ENCODE measurements around the gene PSMG2. TPM values are rescaled to one million over a fixed set of nuclear protein-coding genes. Genes with fewer than 3 reads are reported as not detected.

Gene PSMG2
- total and polyA plus RNA-seq, 2 of the 4 experiments (the other 2 are of a cell fraction), result 34.4 to 59.5 TPM

DNA sequence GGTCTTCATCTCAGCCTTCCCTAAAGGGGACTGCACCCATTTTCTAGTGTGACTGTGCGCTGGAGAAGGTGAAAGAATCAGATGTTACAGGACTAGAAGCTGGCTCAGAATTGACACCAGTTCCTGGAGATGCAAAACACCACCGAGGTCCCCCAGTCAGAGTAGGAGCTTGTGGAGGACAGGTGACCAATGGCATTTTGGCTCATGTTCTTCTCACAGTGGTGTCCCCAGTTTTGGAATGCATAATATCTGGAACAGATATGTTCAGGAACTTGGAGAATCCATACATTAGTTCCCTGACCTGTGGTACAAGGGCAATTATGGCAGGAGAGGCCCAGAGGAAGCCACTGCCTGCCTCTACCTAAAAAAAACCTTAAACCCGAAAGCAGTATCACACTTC lies 66.3 kb downstream of the PSMG2 start:
- no peak overlapping the region for H3K18ac ChIP-seq (ENCODE audit: low read depth, low read length)
- no peak overlapping the region for H4K91ac ChIP-seq (ENCODE audit: insufficient read depth, low read depth, low read length)
- intact Hi-C loops (cut with micrococcal nuclease), result no loop called here
- no peaks in the 10 kb centered on the region for H4K20me1 ChIP-seq (ENCODE audit: insufficient read depth, low read length)
- no peaks in the 10 kb centered on the region for H3K79me1 ChIP-seq (ENCODE audit: low read depth in 1 of 2, low read length in 2 of 2)
- dilution Hi-C loops (cut with HindIII; ENCODE audit: low sequenced_read_pairs, unreplicated experiment), result no loop called here
- no peak overlapping the region for H4K5ac ChIP-seq (ENCODE audit: low read depth, low read length)
- DNase-seq, result no peak
- H2AK5ac ChIP-seq (ENCODE audit: low read depth, low read length), result no peak overlapping the region
- H4K8ac ChIP-seq (ENCODE audit: low read depth in 2 of 2, low read length in 2 of 2), result no peak overlapping the region
- POLR2A ChIA-PET (ENCODE audit: unreplicated experiment), result no interaction called here
- no peak overlapping the region for H3K27ac ChIP-seq (ENCODE audit: insufficient read depth, low read length)
- no peak overlapping the region for H2AK9ac ChIP-seq (replicated peaks; ENCODE audit: low read depth, low read length, poor library complexity)
- H3K56ac ChIP-seq (ENCODE audit: extremely low read depth, insufficient read depth, low read length), result no peak overlapping the region
- no peak overlapping the region for H3K23ac ChIP-seq (ENCODE audit: low read depth, low read length)
- no TSS peak for BruUV-seq (replicated peaks)
- no peak overlapping the region for H2BK15ac ChIP-seq (ENCODE audit: low read depth, low read length)
- H3K4me2 ChIP-seq (ENCODE audit: low read depth, low read length), result no peak overlapping the region
- no peak overlapping the region for H2BK20ac ChIP-seq (ENCODE audit: low read depth, low read length)
- no peaks in the 10 kb centered on the region for H3K9me1 ChIP-seq (ENCODE audit: insufficient read depth, low read length)
- WGBS, 2 experiments (ENCODE audit: extremely low coverage in 2 of 2, insufficient read length in 1 of 2), result no CpG with 5 or more reads among the region's 3 CpGs
- peak overlapping the region; percentile 57 for H2AFZ ChIP-seq (replicated peaks; ENCODE audit: low read length, poor library complexity)
- ATAC-seq (ENCODE audit: low read depth), result no peak
- no peaks in the 10 kb centered on the region for H3K9me3 ChIP-seq (ENCODE audit: control insufficient read depth, insufficient read depth, low read length)
- no peak overlapping the region for H3K9ac ChIP-seq (ENCODE audit: low read depth, low read length)
- no peaks in the 10 kb centered on the region; the same call in 1 of the 2 replicates for H3K27me3 ChIP-seq (ENCODE audit: control insufficient read depth, insufficient read depth, low read length)
- CTCF ChIA-PET, result interaction anchor here (0.7 kb wide), 1 partner anchor 80 kb away, joined by 3 read pairs; no protein-coding TSS in a partner anchor
- no peak overlapping the region for H3K14ac ChIP-seq (replicated peaks; ENCODE audit: low read depth, low read length)
- in situ Hi-C loops (cut with MboI; ENCODE audit: low sequenced_read_pairs), result loop anchor here (25.0 kb wide), 1 partner anchor 868 kb away; no protein-coding TSS in a partner anchor
- no peak overlapping the region for H3K4ac ChIP-seq (ENCODE audit: low read depth, low read length)
- H2BK120ac ChIP-seq (ENCODE audit: low read depth, low read length), result no peak overlapping the region
- H2BK5ac ChIP-seq (ENCODE audit: low read depth, low read length, poor library complexity, severe bottlenecking), result no peak overlapping the region
- peaks cover 3% of the 10 kb centered on the region; the same call in 1 of the 2 replicates for H3K4me1 ChIP-seq (ENCODE audit: control insufficient read depth, insufficient read depth, low read length)
- H3K4me3 ChIP-seq (ENCODE audit: insufficient read depth, low read depth, low read length), result no peak overlapping the region
- H3K36me3 ChIP-seq (ENCODE audit: control insufficient read depth, insufficient read depth, low read length), result no peaks in the 10 kb centered on the region
- TF ChIP-seq RFX5 (IDR thresholded peaks at IDR 0.05; ENCODE audit: low read depth, low read length) (no peak), MXI1 (IDR thresholded peaks at IDR 0.05; ENCODE audit: borderline replicate concordance, low read depth, low read length) (no peak), NFE2L2 (IDR thresholded peaks at IDR 0.05; ENCODE audit: low read depth, low read length) (no peak), FOS (IDR thresholded peaks at IDR 0.05; ENCODE audit: low read depth, low read length) (no peak), RAD21 (IDR thresholded peaks at IDR 0.05; ENCODE audit: low read length) (no peak), CEBPB (IDR thresholded peaks at IDR 0.05; ENCODE audit: low read depth, low read length) (no peak), MAZ (IDR thresholded peaks at IDR 0.05; ENCODE audit: borderline replicate concordance, low read depth, low read length) (no peak)
- TF ChIP-seq, protein P1, sequence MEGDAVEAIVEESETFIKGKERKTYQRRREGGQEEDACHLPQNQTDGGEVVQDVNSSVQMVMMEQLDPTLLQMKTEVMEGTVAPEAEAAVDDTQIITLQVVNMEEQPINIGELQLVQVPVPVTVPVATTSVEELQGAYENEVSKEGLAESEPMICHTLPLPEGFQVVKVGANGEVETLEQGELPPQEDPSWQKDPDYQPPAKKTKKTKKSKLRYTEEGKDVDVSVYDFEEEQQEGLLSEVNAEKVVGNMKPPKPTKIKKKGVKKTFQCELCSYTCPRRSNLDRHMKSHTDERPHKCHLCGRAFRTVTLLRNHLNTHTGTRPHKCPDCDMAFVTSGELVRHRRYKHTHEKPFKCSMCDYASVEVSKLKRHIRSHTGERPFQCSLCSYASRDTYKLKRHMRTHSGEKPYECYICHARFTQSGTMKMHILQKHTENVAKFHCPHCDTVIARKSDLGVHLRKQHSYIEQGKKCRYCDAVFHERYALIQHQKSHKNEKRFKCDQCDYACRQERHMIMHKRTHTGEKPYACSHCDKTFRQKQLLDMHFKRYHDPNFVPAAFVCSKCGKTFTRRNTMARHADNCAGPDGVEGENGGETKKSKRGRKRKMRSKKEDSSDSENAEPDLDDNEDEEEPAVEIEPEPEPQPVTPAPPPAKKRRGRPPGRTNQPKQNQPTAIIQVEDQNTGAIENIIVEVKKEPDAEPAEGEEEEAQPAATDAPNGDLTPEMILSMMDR (conservative IDR thresholded peaks at IDR 0.05; ENCODE audit: low read depth, low read length), result no peak
- TF ChIP-seq, protein P2, sequence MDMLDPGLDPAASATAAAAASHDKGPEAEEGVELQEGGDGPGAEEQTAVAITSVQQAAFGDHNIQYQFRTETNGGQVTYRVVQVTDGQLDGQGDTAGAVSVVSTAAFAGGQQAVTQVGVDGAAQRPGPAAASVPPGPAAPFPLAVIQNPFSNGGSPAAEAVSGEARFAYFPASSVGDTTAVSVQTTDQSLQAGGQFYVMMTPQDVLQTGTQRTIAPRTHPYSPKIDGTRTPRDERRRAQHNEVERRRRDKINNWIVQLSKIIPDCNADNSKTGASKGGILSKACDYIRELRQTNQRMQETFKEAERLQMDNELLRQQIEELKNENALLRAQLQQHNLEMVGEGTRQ (IDR thresholded peaks at IDR 0.05; ENCODE audit: low read depth, low read length), result no peak

All from IMR-90 (cell line).